ENCODE measurements around the gene FBXO2.

DNA sequence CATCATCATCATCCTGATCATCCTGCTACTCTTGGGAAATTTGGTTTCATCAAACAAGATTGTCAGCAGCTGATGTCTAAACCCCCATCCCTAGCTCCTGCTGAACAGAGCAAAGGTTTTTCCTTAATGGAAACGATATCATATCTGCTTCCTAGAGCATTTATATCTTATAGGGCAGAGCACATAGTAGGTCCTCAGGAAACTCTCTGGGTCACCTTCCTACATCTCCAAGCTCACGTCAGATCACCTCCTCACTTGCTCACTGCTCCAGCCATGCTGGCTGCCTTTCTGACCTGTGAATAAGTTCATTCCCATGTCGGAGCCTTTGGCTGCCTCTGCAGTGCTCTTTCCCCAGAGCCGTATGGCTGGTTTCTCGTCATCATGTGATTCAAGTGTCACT lies 10.4 kb downstream of the FBXO2 start:
- TF ChIP-seq, protein P1, sequence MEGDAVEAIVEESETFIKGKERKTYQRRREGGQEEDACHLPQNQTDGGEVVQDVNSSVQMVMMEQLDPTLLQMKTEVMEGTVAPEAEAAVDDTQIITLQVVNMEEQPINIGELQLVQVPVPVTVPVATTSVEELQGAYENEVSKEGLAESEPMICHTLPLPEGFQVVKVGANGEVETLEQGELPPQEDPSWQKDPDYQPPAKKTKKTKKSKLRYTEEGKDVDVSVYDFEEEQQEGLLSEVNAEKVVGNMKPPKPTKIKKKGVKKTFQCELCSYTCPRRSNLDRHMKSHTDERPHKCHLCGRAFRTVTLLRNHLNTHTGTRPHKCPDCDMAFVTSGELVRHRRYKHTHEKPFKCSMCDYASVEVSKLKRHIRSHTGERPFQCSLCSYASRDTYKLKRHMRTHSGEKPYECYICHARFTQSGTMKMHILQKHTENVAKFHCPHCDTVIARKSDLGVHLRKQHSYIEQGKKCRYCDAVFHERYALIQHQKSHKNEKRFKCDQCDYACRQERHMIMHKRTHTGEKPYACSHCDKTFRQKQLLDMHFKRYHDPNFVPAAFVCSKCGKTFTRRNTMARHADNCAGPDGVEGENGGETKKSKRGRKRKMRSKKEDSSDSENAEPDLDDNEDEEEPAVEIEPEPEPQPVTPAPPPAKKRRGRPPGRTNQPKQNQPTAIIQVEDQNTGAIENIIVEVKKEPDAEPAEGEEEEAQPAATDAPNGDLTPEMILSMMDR (IDR thresholded peaks at IDR 0.05) = no peak
- TF ChIP-seq POLR2A (IDR thresholded peaks at IDR 0.05) = no peak

Measured in suprapubic skin (tissue), 3 donors.